ENCODE results near the gene MARCHF5. TPM values are rescaled to one million over a fixed set of nuclear protein-coding genes. Genes with fewer than 3 reads are reported as not detected.

Gene MARCHF5
- total RNA-seq = 10 to 100 TPM; 29.1 to 31.6 (median 29.5) TPM

- H3K9me3 Mint-ChIP-seq = no peaks in the 10 kb centered on the region
- H3K36me3 Mint-ChIP-seq (ENCODE audit: insufficient read depth) = peaks cover 5% of the 10 kb centered on the region
- peak within 1 kb of the TSS; percentile 95 for H3K4me3 Mint-ChIP-seq
- DNase-seq (peak; percentile 85), ATAC-seq (peak; percentile 98)
- H3K4me1 Mint-ChIP-seq (ENCODE audit: low read depth) = peaks cover 26% of the 10 kb centered on the region
- no peaks in the 10 kb centered on the region for H3K27me3 Mint-ChIP-seq (ENCODE audit: low read depth)
Observed at GRCh38 chr10:92290837-92291615, at the start of gene MARCHF5, which contains the start of gene CPEB3. Gene MARCHF5, plus strand, starts transcription at chr10:92291167. Its CDS starts 328 bp downstream, at chr10:92291495. Gene CPEB3, minus strand, starts transcription at chr10:92291078. Its CDS starts 50,728 bp downstream, at chr10:92240350.

DNA sequence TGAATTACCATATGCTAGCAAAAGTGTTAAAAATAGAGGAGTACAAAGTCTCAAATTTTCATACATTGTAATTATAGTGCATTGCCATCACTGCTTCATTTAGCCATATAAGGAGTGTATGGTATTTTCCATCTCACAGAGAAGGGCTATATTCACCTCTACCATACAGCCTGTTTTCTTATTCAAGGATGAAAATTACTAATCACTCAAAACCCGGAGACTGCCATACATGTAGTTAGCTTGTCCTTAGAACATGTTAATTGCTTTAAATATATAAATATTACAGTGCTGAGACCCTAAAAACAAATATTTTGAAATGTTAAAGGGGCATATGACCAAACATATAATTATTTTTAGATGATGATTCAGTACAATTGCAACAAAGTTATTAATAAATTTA lies 49.5 kb upstream of the MARCHF5 start:
- Mint-ChIP-seq H3K4me3 (peak overlapping the region; percentile 94), H3K27me3 (ENCODE audit: low read depth) (peaks cover 6% of the 10 kb centered on the region), H3K4me1 (ENCODE audit: low read depth) (peaks cover 35% of the 10 kb centered on the region), H3K9me3 (no peaks in the 10 kb centered on the region), H3K36me3 (ENCODE audit: insufficient read depth) (no peaks in the 10 kb centered on the region)
- ATAC-seq = no peak
- DNase-seq = no peak

- Mint-ChIP-seq H3K36me3 (ENCODE audit: insufficient read depth) (no peaks in the 10 kb centered on the region), H3K9me3 (no peaks in the 10 kb centered on the region), H3K4me1 (ENCODE audit: low read depth) (peaks cover 33% of the 10 kb centered on the region), H3K27me3 (ENCODE audit: low read depth) (peaks cover 6% of the 10 kb centered on the region), H3K4me3 (peak overlapping the region; percentile 19)
- DNase-seq (no peak), ATAC-seq (no peak)
Observed at GRCh38 chr10:92242380-92242779, 48.6 kb upstream of the MARCHF5 start.

GRCh38 chr10:92242910-92243671 lies 47.9 kb upstream of the MARCHF5 start:
- H3K36me3 Mint-ChIP-seq (ENCODE audit: insufficient read depth) = no peaks in the 10 kb centered on the region
- H3K4me1 Mint-ChIP-seq (ENCODE audit: low read depth) = peaks cover 31% of the 10 kb centered on the region
- peak overlapping the region; percentile 81 for H3K4me3 Mint-ChIP-seq
- peak; percentile 56 to 61 for ATAC-seq
- DNase-seq = peak; percentile 17
- peaks cover 6% of the 10 kb centered on the region for H3K27me3 Mint-ChIP-seq (ENCODE audit: low read depth)
- H3K9me3 Mint-ChIP-seq = no peaks in the 10 kb centered on the region

DNA sequence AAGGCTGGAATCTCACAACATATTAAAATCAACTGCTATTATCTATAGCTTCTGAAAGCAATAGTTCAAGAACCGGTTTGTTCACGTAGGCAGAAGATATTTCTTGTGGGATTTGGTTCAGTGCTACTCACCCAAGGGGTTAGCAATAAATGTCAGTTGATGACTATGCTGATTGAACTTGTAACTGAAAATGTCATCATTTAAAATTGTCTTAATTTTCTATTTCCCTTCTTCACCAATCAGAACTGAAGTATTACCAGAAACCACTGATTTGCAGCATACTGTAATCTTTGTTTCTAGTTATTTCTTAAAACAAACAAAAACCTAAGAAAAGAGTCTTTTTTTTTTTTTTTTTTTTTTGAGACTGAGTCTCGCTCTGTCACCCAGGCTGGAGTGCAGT lies 46.2 kb upstream of the MARCHF5 start:
- Mint-ChIP-seq H3K9me3 (no peaks in the 10 kb centered on the region), H3K36me3 (ENCODE audit: insufficient read depth) (no peaks in the 10 kb centered on the region), H3K4me3 (no peak overlapping the region), H3K4me1 (ENCODE audit: low read depth) (peaks cover 20% of the 10 kb centered on the region), H3K27me3 (ENCODE audit: low read depth) (no peaks in the 10 kb centered on the region)
- DNase-seq (no peak), ATAC-seq (no peak)

GRCh38 chr10:92248566-92248965 lies 42.4 kb upstream of the MARCHF5 start:
- H3K4me1 Mint-ChIP-seq (ENCODE audit: low read depth) = peaks cover under 1% of the 10 kb centered on the region
- DNase-seq = no peak
- H3K36me3 Mint-ChIP-seq (ENCODE audit: insufficient read depth) = no peaks in the 10 kb centered on the region
- no peaks in the 10 kb centered on the region for H3K27me3 Mint-ChIP-seq (ENCODE audit: low read depth)
- no peak overlapping the region for H3K4me3 Mint-ChIP-seq
- no peak for ATAC-seq
- H3K9me3 Mint-ChIP-seq = no peaks in the 10 kb centered on the region

- peaks cover 8% of the 10 kb centered on the region for H3K36me3 Mint-ChIP-seq (ENCODE audit: insufficient read depth)
- no peak overlapping the region for H3K4me3 Mint-ChIP-seq
- no peak for DNase-seq
- H3K27me3 Mint-ChIP-seq (ENCODE audit: low read depth) = no peaks in the 10 kb centered on the region
- no peak for ATAC-seq
- peaks cover 6% of the 10 kb centered on the region for H3K4me1 Mint-ChIP-seq (ENCODE audit: low read depth)
- no peaks in the 10 kb centered on the region for H3K9me3 Mint-ChIP-seq
Observed at GRCh38 chr10:92263396-92263795, 27.6 kb upstream of the MARCHF5 start.

DNA sequence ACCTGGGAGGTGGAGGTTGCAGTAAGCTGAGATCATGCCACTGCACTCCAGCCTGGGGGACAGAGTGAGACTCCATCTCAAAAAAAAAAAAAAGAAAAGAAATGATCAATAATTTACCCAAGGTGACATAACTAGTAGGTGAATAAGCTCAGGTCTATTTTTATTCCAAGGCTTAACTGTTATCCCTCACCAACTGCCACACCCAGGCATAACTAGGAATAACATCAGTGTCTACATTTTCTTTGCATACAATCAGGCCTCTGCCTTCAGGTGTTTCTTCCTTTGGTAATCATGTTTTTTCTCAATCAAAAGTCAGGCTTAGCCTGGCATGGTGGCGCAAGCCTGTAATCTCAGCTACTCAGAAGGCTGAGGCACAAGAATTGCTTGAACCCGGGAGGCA lies 26.7 kb upstream of the MARCHF5 start:
- peaks cover 6% of the 10 kb centered on the region for H3K4me1 Mint-ChIP-seq (ENCODE audit: low read depth)
- DNase-seq (no peak), ATAC-seq (no peak)
- H3K9me3 Mint-ChIP-seq = no peaks in the 10 kb centered on the region
- peaks cover 8% of the 10 kb centered on the region for H3K36me3 Mint-ChIP-seq (ENCODE audit: insufficient read depth)
- no peaks in the 10 kb centered on the region for H3K27me3 Mint-ChIP-seq (ENCODE audit: low read depth)
- H3K4me3 Mint-ChIP-seq = no peak overlapping the region

DNA sequence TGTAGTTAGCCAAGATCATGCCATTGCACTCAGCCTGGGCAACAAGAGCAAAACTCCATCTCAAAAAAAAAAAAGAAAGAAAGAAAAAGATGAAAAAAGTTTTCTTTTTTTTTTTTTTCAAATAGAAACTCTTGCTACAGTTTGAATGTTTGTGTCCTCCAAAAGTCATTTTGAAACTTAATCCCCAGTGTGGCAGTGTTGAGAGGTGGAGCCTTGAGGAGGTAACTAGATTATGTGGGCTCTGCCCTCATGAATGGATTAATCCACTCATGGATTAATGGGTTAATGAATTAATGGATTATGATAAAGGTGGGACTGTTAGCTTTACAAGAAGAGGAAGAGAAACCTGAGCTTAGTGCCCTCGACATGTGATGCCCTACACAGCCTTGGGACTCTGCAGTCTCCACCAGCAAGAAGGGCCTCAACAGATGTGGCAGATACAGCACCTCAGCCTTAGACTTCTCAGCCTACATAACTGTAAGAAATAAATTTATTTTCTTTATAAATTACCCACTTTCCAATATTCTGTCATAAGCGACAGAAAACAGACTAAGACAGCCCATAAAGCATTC lies 25.2 kb upstream of the MARCHF5 start:
- no peaks in the 10 kb centered on the region for H3K9me3 Mint-ChIP-seq
- DNase-seq = no peak
- no peaks in the 10 kb centered on the region for H3K27me3 Mint-ChIP-seq (ENCODE audit: low read depth)
- no peak overlapping the region for H3K4me3 Mint-ChIP-seq
- no peak for ATAC-seq
- peaks cover 6% of the 10 kb centered on the region for H3K4me1 Mint-ChIP-seq (ENCODE audit: low read depth)
- H3K36me3 Mint-ChIP-seq (ENCODE audit: insufficient read depth) = peaks cover 5% of the 10 kb centered on the region

DNA sequence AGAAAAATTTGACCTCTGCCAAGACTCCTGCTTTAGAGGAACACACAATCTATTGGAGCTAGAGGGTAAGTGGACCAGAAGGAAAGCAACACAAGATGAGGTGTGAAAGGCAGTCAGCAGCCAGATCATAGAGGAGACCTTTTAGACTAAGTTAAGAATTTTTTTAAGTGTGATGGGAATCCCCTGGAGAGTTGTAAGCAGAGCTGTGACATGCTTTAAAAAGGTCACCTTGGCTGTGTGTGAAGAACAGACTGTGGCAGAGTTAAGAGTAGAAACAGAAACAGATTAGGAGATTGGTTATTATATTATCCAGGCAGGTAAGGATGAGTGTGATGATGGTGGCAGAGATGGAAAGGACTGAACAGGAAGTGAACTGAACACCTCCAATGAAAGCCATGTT lies 23.6 kb upstream of the MARCHF5 start:
- peaks cover 6% of the 10 kb centered on the region for H3K4me1 Mint-ChIP-seq (ENCODE audit: low read depth)
- H3K4me3 Mint-ChIP-seq = no peak overlapping the region
- DNase-seq (no peak), ATAC-seq (no peak)
- H3K9me3 Mint-ChIP-seq = no peaks in the 10 kb centered on the region
- H3K36me3 Mint-ChIP-seq (ENCODE audit: insufficient read depth) = peaks cover 5% of the 10 kb centered on the region
- H3K27me3 Mint-ChIP-seq (ENCODE audit: low read depth) = no peaks in the 10 kb centered on the region

DNA sequence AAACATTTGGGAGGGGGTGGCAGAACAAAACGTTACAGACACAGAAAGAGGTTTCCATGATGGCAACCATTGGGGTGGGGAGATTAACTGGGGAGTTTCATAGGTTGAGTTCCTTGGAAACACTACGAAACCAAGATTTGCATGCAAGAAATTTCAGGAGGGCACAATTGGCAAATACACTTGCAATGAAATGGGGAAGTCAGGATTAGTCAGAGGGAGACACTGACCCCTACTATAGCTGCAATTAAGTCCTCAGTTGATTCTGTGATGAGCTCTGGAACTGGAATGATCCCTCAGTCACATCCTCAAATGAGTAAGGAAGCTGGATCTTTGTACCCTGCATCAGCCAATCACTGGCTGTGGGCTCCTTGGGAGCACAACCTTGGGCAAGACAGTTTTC lies 22.2 kb upstream of the MARCHF5 start:
- Mint-ChIP-seq H3K4me1 (ENCODE audit: low read depth) (peaks cover 6% of the 10 kb centered on the region), H3K27me3 (ENCODE audit: low read depth) (no peaks in the 10 kb centered on the region), H3K36me3 (ENCODE audit: insufficient read depth) (peaks cover 5% of the 10 kb centered on the region), H3K4me3 (no peak overlapping the region), H3K9me3 (no peaks in the 10 kb centered on the region)
- no peak for DNase-seq
- no peak for ATAC-seq

GRCh38 chr10:92274071-92274470 lies 16.9 kb upstream of the MARCHF5 start:
- DNase-seq (no peak), ATAC-seq (no peak)
- H3K27me3 Mint-ChIP-seq (ENCODE audit: low read depth) = no peaks in the 10 kb centered on the region
- H3K4me3 Mint-ChIP-seq = no peak overlapping the region
- no peaks in the 10 kb centered on the region for H3K9me3 Mint-ChIP-seq
- no peaks in the 10 kb centered on the region for H3K4me1 Mint-ChIP-seq (ENCODE audit: low read depth)
- H3K36me3 Mint-ChIP-seq (ENCODE audit: insufficient read depth) = no peaks in the 10 kb centered on the region

DNA sequence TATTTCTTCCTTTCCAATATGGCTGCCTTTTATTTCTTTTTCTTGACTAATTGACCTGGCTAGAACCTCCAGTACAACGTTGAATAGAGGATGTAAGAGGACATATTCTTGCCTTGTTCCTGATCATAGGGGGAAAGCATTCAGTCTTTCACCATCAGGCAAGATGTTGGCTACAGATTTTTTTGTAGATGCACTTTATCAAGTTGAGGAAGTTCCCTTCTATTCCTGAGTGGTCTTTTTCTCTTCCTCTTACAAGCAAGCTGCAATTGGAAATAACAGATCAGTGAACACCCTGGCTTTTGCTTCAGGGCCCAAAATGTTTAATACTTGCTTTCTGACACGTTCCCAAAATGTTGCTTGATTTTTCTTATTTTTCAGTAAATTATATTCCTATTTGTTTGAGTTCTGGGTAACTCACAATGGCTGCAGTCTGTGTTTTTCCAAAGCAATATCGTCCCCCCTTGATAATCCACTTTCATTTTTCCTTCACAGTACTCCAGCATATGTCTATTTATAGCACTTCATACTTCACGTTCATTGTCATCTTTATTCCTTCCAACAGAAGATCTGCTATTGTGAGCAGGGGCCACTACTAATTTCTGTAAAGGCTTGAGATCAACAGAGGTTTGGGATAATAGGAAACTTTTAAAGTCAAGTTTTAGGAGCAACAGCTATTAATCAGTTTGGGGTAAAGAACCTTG lies 11.8 kb upstream of the MARCHF5 start:
- Mint-ChIP-seq H3K4me3 (no peak overlapping the region), H3K36me3 (ENCODE audit: insufficient read depth) (peaks cover 2% of the 10 kb centered on the region), H3K4me1 (ENCODE audit: low read depth) (peaks cover under 1% of the 10 kb centered on the region)

DNA sequence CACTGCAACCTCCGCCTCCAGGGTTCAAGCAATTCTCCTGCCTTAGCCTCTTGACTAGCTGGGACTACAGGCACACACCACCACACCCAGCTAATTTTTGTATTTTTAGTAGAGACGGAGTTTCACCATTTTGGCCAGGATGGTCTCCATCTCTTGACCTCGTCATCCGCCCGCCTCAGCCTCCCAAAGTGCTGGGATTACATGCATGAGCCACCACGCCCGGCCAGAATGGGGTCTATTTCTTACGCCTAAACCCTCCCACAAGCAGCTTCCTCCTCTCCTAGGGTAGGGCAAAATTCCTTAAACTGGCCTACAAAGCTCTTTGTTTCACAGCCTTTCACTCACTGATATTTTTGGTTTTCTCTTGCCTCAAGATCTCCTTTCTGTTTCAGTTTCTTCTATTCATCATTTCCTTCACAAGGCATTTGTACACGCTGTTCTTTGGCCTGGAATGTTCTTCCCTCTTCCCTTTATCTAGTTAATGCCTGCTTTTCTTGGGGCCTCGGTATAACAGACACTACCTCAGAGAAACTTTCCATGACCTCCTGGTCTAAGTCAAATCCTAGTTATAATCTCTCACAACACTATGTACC lies 6.8 kb upstream of the MARCHF5 start:
- Mint-ChIP-seq H3K4me3 (no peak overlapping the region), H3K36me3 (ENCODE audit: insufficient read depth) (peaks cover 2% of the 10 kb centered on the region), H3K9me3 (no peaks in the 10 kb centered on the region), H3K4me1 (ENCODE audit: low read depth) (peaks cover 5% of the 10 kb centered on the region), H3K27me3 (ENCODE audit: low read depth) (no peaks in the 10 kb centered on the region)
- DNase-seq (no peak), ATAC-seq (no peak)

More for the DNA sequence above, 11.8 kb upstream of the MARCHF5 start:
- no peak for ATAC-seq
- Mint-ChIP-seq H3K27me3 (ENCODE audit: low read depth) (no peaks in the 10 kb centered on the region), H3K9me3 (no peaks in the 10 kb centered on the region)
- DNase-seq = no peak
